MCF 10A (cell line): ENCODE measurements around the gene FIGN. TPM values are rescaled to one million over a fixed set of nuclear protein-coding genes. Genes with fewer than 3 reads are reported as not detected.
A peak's percentile ranks its signal among the peaks of the same experiment; 100 is the strongest.

Experiments
- BruUV-seq: library from RNA; stranded (reverse); fragments of 400-500 nt; replicated peaks from 2 replicates; lab custom pipeline; 2021; lab: Mats Ljungman, UMichigan
- CTCF ChIA-PET: fragments of 300-600 bp; sonication (Branson Sonifier 250); formaldehyde crosslinking; extraction: SDS; loops from one replicate; lab custom pipeline; 2021; ENCODE audit warnings: antibody characterized with exemption, inconsistent platforms; lab: Yijun Ruan, JAX
- POLR2A ChIA-PET: fragments of 300-600, 350-650 bp; sonication (Branson Sonifier 250); formaldehyde crosslinking; extraction: SDS; loops from one replicate; lab custom pipeline; 2020; ENCODE audit warnings: antibody characterized with exemption, inconsistent platforms; lab: Yijun Ruan, JAX
- DNase-seq: peaks from one replicate; pipeline ENCODE4 v3.0.0-alpha.2; 2018; ENCODE audit not compliant: unreplicated experiment
- H3K27ac Mint-ChIP-seq: one replicate; pipeline ENCODE4 v1.8.0; 2022; ENCODE audit warnings: mild to moderate bottlenecking, low read depth, mixed read lengths; ENCODE audit not compliant: unreplicated experiment
- H3K27me3 Mint-ChIP-seq: one replicate; pipeline ENCODE4 v1.8.0; 2022; ENCODE audit warnings: mixed read lengths; ENCODE audit not compliant: insufficient read depth, unreplicated experiment
- H3K36me3 Mint-ChIP-seq: one replicate; pipeline ENCODE4 v1.8.0; 2022; ENCODE audit warnings: mild to moderate bottlenecking, moderate library complexity, mixed read lengths; ENCODE audit not compliant: insufficient read depth, unreplicated experiment
- H3K4me1 Mint-ChIP-seq: one replicate; pipeline ENCODE4 v1.8.0; 2022; ENCODE audit warnings: mixed read lengths; ENCODE audit not compliant: insufficient read depth, unreplicated experiment
- H3K4me3 Mint-ChIP-seq: one replicate; pipeline ENCODE4 v1.8.0; 2022; ENCODE audit warnings: mild to moderate bottlenecking, moderate library complexity, mixed read lengths; ENCODE audit not compliant: unreplicated experiment
- H3K9me3 Mint-ChIP-seq: one replicate; pipeline ENCODE4 v1.8.0; 2022; ENCODE audit warnings: mixed read lengths; ENCODE audit not compliant: unreplicated experiment
- intact Hi-C: fragments of 100-400 bp; cut with micrococcal nuclease; formaldehyde crosslinking; loops from 2 replicates; pipeline ENCODE4 v1.14.1; 2022
- total RNA-seq: library from RNA; stranded (reverse); gene quantifications from 2 replicates; pipeline ENCODE4 v1.2.3, GENCODE V29; 2022
- TF ChIP-seq, protein P1 (sequence below): fragments of 200-600 bp; IDR thresholded peaks from one replicate; pipeline ENCODE4 v1.8.0; 2022; ENCODE audit warnings: antibody characterized with exemption, mild to moderate bottlenecking; ENCODE audit not compliant: unreplicated experiment

Gene FIGN
- total RNA-seq, 1 experiment from 2014 or later = 11.7 TPM

DNA sequence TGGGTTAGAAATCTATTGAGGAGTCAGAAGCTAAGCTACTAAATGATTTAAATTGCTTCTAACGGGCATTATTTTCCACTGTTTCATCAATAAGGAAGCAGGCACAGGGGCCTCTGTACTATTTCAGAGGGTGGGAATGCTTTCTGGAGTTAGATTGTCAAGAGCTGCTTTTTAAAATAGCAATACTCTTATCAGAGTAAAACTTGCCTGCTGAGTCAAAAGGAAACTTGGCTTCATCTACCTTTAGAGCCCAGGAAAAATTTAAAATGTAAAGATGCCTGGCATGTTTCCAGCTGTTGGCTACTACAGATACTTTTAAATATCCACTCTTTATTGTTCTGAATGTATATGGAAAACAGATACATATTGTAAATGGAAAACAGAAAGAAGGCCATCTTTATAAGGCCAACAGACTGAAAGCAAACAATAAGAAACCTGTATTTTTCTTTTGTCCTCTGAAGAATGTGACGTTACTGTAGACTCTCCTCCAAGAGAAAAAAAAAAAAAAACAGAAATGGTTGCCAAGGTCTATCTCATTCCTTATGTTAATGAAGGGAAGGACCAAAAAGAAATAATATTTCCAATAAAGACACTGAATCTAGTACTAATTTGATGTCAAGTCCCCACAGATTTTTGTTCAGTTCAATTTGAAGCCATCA is 79.1 kb downstream of the FIGN start:
- H3K4me3 Mint-ChIP-seq = peak overlapping the region; percentile 42
- H3K27ac Mint-ChIP-seq = peak overlapping the region; percentile 92
- H3K4me1 Mint-ChIP-seq = peaks cover 55% of the 10 kb centered on the region
- POLR2A ChIA-PET = interaction anchor here (0.6 to 2.4 kb wide), 3 partner anchors 79 to 124 kb away, joined by 3 to 8 read pairs (median 3); partner anchors contain the start of gene FIGN
- CTCF ChIA-PET = interaction anchor here (0.6 to 1.0 kb wide), 3 partner anchors 15 to 73 kb away, joined by 3 read pairs; no protein-coding TSS in a partner anchor
- TF ChIP-seq, protein P1, sequence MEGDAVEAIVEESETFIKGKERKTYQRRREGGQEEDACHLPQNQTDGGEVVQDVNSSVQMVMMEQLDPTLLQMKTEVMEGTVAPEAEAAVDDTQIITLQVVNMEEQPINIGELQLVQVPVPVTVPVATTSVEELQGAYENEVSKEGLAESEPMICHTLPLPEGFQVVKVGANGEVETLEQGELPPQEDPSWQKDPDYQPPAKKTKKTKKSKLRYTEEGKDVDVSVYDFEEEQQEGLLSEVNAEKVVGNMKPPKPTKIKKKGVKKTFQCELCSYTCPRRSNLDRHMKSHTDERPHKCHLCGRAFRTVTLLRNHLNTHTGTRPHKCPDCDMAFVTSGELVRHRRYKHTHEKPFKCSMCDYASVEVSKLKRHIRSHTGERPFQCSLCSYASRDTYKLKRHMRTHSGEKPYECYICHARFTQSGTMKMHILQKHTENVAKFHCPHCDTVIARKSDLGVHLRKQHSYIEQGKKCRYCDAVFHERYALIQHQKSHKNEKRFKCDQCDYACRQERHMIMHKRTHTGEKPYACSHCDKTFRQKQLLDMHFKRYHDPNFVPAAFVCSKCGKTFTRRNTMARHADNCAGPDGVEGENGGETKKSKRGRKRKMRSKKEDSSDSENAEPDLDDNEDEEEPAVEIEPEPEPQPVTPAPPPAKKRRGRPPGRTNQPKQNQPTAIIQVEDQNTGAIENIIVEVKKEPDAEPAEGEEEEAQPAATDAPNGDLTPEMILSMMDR = no peak
- peaks cover 13% of the 10 kb centered on the region for H3K36me3 Mint-ChIP-seq
- intact Hi-C loops = no loop called here
- BruUV-seq = TSS peak; percentile 28
- no peaks in the 10 kb centered on the region for H3K9me3 Mint-ChIP-seq
- DNase-seq = no peak
- H3K27me3 Mint-ChIP-seq = no peaks in the 10 kb centered on the region

- ChIA-PET CTCF (interaction anchor here (0.6 to 1.0 kb wide), 5 partner anchors 11 to 1336 kb away, joined by 3 to 4 read pairs (median 4); no protein-coding TSS in a partner anchor), POLR2A (interaction anchor here (0.7 to 0.9 kb wide), 2 partner anchors 9 to 444 kb away, joined by 3 read pairs; no protein-coding TSS in a partner anchor)
- DNase-seq = no peak
- Mint-ChIP-seq H3K27ac (peak overlapping the region; percentile 92), H3K36me3 (peaks cover 6% of the 10 kb centered on the region), H3K27me3 (no peaks in the 10 kb centered on the region), H3K4me1 (peaks cover 51% of the 10 kb centered on the region), H3K9me3 (no peaks in the 10 kb centered on the region), H3K4me3 (no peak overlapping the region)
- intact Hi-C loops = no loop called here
- TF ChIP-seq, protein P1 = no peak
- no TSS peak for BruUV-seq
These were observed 80.1 kb downstream of the FIGN start for GRCh38 chr2:163655667-163656066.

- TF ChIP-seq, protein P1 = no peak
- no TSS peak for BruUV-seq
- ChIA-PET CTCF (no interaction called here), POLR2A (interaction anchor here (0.7 kb wide), 1 partner anchor 41 kb away, joined by 3 read pairs; no protein-coding TSS in a partner anchor)
- intact Hi-C loops = no loop called here
- Mint-ChIP-seq H3K27ac (no peak overlapping the region), H3K36me3 (no peaks in the 10 kb centered on the region), H3K4me3 (no peak overlapping the region), H3K27me3 (no peaks in the 10 kb centered on the region), H3K9me3 (no peaks in the 10 kb centered on the region), H3K4me1 (peaks cover 28% of the 10 kb centered on the region)
- DNase-seq = no peak
These were observed 83.1 kb downstream of the FIGN start for GRCh38 chr2:163652751-163653150.

- peaks cover 10% of the 10 kb centered on the region for H3K9me3 Mint-ChIP-seq
- no peaks in the 10 kb centered on the region for H3K27me3 Mint-ChIP-seq
- TF ChIP-seq, protein P1 = no peak
- ChIA-PET CTCF (interaction anchor here (0.6 to 1.6 kb wide), 3 partner anchors 15 to 1555 kb away, joined by 4 to 6 read pairs (median 4); partner anchors contain the start of gene SCN3A), POLR2A (interaction anchor here (0.6 to 1.2 kb wide), 2 partner anchors 76 to 435 kb away, joined by 3 read pairs; no protein-coding TSS in a partner anchor)
- H3K4me3 Mint-ChIP-seq = no peak overlapping the region
- no peak overlapping the region for H3K27ac Mint-ChIP-seq
- peaks cover 16% of the 10 kb centered on the region for H3K4me1 Mint-ChIP-seq
- no TSS peak for BruUV-seq
- no peak for DNase-seq
- H3K36me3 Mint-ChIP-seq = no peaks in the 10 kb centered on the region
- intact Hi-C loops = no loop called here
These were observed 86.7 kb downstream of the FIGN start for GRCh38 chr2:163649080-163649479.
